Vagina (tissue), 2 donors: Measurements from ENCODE around the gene PKP4.

Experiments
- CTCF ChIP-seq, 3 experiments: fragments of 450-650 bp in 2 of 3; fragments of 200-600 bp in 1 of 3; sonication (generic) in 1 of 3; IDR thresholded peaks; one replicate each; pipeline ENCODE4 v1.5.1; 2017 to 2019; ENCODE audit warnings: antibody characterized with exemption in 3 of 3, mild to moderate bottlenecking in 2 of 3, moderate library complexity in 2 of 3
- POLR2A ChIP-seq, 2 donors: fragments of 450-650 bp; IDR thresholded peaks; one replicate each; pipeline ENCODE4 v1.6.1; 2017; ENCODE audit warnings: antibody characterized with exemption in 2 of 2, mild to moderate bottlenecking in 2 of 2, moderate library complexity in 2 of 2
- POLR2AphosphoS5 ChIP-seq, 2 donors: sonication (generic); formaldehyde crosslinking; IDR thresholded peaks; one replicate each; pipeline ENCODE4 v1.9.0; 2017; ENCODE audit warnings: antibody characterized with exemption in 2 of 2, mild to moderate bottlenecking in 2 of 2, low read depth in 1 of 2; ENCODE audit not compliant: insufficient read depth in 1 of 2

DNA sequence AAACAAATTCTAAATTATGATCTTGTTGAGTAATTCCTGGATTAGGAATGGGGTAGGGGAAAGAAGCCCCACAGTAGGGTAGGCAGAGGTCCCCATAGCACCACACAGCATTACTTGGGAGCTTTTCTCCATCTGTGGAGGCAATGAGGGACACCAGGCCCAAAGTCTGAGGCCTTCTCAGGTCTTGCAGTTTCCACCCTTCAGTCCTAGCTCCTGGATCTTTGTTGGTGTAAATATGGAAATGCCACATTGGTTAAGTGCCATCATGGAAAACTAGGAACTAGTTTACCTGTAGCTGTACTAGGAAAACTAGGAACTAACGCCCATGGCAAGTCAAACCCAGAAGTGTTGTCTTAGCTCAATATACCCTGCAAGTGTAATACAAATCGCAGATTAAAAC is 225.1 kb downstream of the PKP4 start:
- TF ChIP-seq CTCF (IDR thresholded peaks at IDR 0.05) = no peak
- no peak for TF ChIP-seq POLR2A (IDR thresholded peaks at IDR 0.05)
- TF ChIP-seq POLR2AphosphoS5 (IDR thresholded peaks at IDR 0.05; ENCODE audit: insufficient read depth in 1 of 2, low read depth in 1 of 2) = no peak
